Measurements from ENCODE around the gene DACH2.

Gene DACH2

GRCh38 chrX:86215260-86215659 is 67.0 kb downstream of the DACH2 start:
- TF ChIP-seq TAF1 (IDR thresholded peaks at IDR 0.05; ENCODE audit: borderline replicate concordance, insufficient read depth, low read length) (no peak), SIN3A (IDR thresholded peaks at IDR 0.05; ENCODE audit: borderline replicate concordance, insufficient read depth, low read length) (no peak), POLR2AphosphoS5 (IDR thresholded peaks at IDR 0.05; ENCODE audit: low read depth, low read length) (no peak), FOXP2 (optimal IDR thresholded peaks at IDR 0.05; ENCODE audit: borderline replicate concordance, extremely low read depth, extremely low read length, insufficient read depth) (no peak), REST (IDR thresholded peaks at IDR 0.05; ENCODE audit: insufficient read depth in 1 of 2, low read depth in 2 of 2, low read length in 2 of 2) (no peak)

- TF ChIP-seq TAF1 (IDR thresholded peaks at IDR 0.05; ENCODE audit: borderline replicate concordance, insufficient read depth, low read length) (no peak), POLR2AphosphoS5 (IDR thresholded peaks at IDR 0.05; ENCODE audit: low read depth, low read length) (no peak), REST (IDR thresholded peaks at IDR 0.05; ENCODE audit: insufficient read depth in 1 of 2, low read depth in 2 of 2, low read length in 2 of 2) (no peak), FOXP2 (optimal IDR thresholded peaks at IDR 0.05; ENCODE audit: borderline replicate concordance, extremely low read depth, extremely low read length, insufficient read depth) (no peak), SIN3A (IDR thresholded peaks at IDR 0.05; ENCODE audit: borderline replicate concordance, insufficient read depth, low read length) (no peak)
Measured at GRCh38 chrX:86237482-86237881, 89.2 kb downstream of the DACH2 start.

GRCh38 chrX:86241547-86241946 is 93.3 kb downstream of the DACH2 start:
- no peak for TF ChIP-seq TAF1 (IDR thresholded peaks at IDR 0.05; ENCODE audit: borderline replicate concordance, insufficient read depth, low read length)
- no peak for TF ChIP-seq POLR2AphosphoS5 (IDR thresholded peaks at IDR 0.05; ENCODE audit: low read depth, low read length)
- no peak for TF ChIP-seq REST (IDR thresholded peaks at IDR 0.05; ENCODE audit: insufficient read depth in 1 of 2, low read depth in 2 of 2, low read length in 2 of 2)
- no peak for TF ChIP-seq SIN3A (IDR thresholded peaks at IDR 0.05; ENCODE audit: borderline replicate concordance, insufficient read depth, low read length)
- TF ChIP-seq FOXP2 (optimal IDR thresholded peaks at IDR 0.05; ENCODE audit: borderline replicate concordance, extremely low read depth, extremely low read length, insufficient read depth) = no peak

GRCh38 chrX:86263526-86263925 is 115.3 kb downstream of the DACH2 start:
- no peak for TF ChIP-seq REST (IDR thresholded peaks at IDR 0.05; ENCODE audit: insufficient read depth in 1 of 2, low read depth in 2 of 2, low read length in 2 of 2)
- TF ChIP-seq POLR2AphosphoS5 (IDR thresholded peaks at IDR 0.05; ENCODE audit: low read depth, low read length) = no peak
- no peak for TF ChIP-seq FOXP2 (optimal IDR thresholded peaks at IDR 0.05; ENCODE audit: borderline replicate concordance, extremely low read depth, extremely low read length, insufficient read depth)
- no peak for TF ChIP-seq SIN3A (IDR thresholded peaks at IDR 0.05; ENCODE audit: borderline replicate concordance, insufficient read depth, low read length)
- TF ChIP-seq TAF1 (IDR thresholded peaks at IDR 0.05; ENCODE audit: borderline replicate concordance, insufficient read depth, low read length) = no peak

GRCh38 chrX:86295293-86295692 is 147.0 kb downstream of the DACH2 start:
- TF ChIP-seq POLR2AphosphoS5 (IDR thresholded peaks at IDR 0.05; ENCODE audit: low read depth, low read length) (no peak), REST (IDR thresholded peaks at IDR 0.05; ENCODE audit: insufficient read depth in 1 of 2, low read depth in 2 of 2, low read length in 2 of 2) (no peak), FOXP2 (optimal IDR thresholded peaks at IDR 0.05; ENCODE audit: borderline replicate concordance, extremely low read depth, extremely low read length, insufficient read depth) (no peak), SIN3A (IDR thresholded peaks at IDR 0.05; ENCODE audit: borderline replicate concordance, insufficient read depth, low read length) (no peak), TAF1 (IDR thresholded peaks at IDR 0.05; ENCODE audit: borderline replicate concordance, insufficient read depth, low read length) (no peak)
